ENCODE measurements around the gene ADAMTS9. TPM values are rescaled to one million over a fixed set of nuclear protein-coding genes. Genes with fewer than 3 reads are reported as not detected.

The ADAMTS9 gene
- not detected in 2 replicates for total RNA-seq

- intact Hi-C loops (cut with micrococcal nuclease), result no loop called here
- ATAC-seq (ENCODE audit: low read depth), result no peak
- H3K36me3 Mint-ChIP-seq (ENCODE audit: low read depth), result no peaks in the 10 kb centered on the region
- CTCF ChIA-PET, result no interaction called here
- POLR2A ChIA-PET, result no interaction called here
- no peak for TF ChIP-seq CTCF (IDR thresholded peaks at IDR 0.05)
- no peak for DNase-seq
- H3K4me1 Mint-ChIP-seq, result peaks cover 5% of the 10 kb centered on the region
- no peak within 1 kb of the TSS for H3K27ac Mint-ChIP-seq
- peaks cover 33% of the 10 kb centered on the region for H3K27me3 Mint-ChIP-seq
- no peaks in the 10 kb centered on the region for H3K9me3 Mint-ChIP-seq
- no peak within 1 kb of the TSS for H3K4me3 Mint-ChIP-seq
These were observed at the start of gene ADAMTS9 for GRCh38 chr3:64687781-64688604. ADAMTS9 (minus strand) TSS chr3:64688000; CDS start chr3:64687657, 343 bp downstream.

DNA sequence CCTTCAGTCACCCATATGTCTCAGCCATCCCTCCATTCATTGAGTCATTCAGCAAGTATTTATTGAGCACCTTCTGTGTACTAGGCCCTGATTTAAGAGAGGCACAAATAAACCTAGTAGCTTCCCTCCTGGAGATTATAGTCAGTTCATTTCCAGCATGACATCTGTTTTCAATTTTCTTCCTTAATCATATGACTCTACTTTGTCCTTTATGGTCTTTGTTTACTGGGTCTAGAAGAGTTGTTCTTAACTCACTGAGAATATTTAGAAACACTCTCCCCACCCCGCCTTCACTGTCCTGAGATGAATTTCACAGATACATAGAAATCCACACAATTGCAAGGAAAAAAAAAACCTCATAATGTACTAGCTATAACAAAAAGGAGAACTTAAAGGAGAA, 44.8 kb upstream of the ADAMTS9 start:
- no peaks in the 10 kb centered on the region for H3K4me1 Mint-ChIP-seq
- intact Hi-C loops (cut with micrococcal nuclease), result no loop called here
- H3K27me3 Mint-ChIP-seq, result no peaks in the 10 kb centered on the region
- ATAC-seq (ENCODE audit: low read depth) (no peak), DNase-seq (no peak)
- no peaks in the 10 kb centered on the region for H3K36me3 Mint-ChIP-seq (ENCODE audit: low read depth)
- H3K4me3 Mint-ChIP-seq, result no peak overlapping the region
- ChIA-PET CTCF (no interaction called here), POLR2A (no interaction called here)
- H3K9me3 Mint-ChIP-seq, result peaks cover 15% of the 10 kb centered on the region
- no peak for TF ChIP-seq CTCF (IDR thresholded peaks at IDR 0.05)
- H3K27ac Mint-ChIP-seq, result no peak overlapping the region

DNA sequence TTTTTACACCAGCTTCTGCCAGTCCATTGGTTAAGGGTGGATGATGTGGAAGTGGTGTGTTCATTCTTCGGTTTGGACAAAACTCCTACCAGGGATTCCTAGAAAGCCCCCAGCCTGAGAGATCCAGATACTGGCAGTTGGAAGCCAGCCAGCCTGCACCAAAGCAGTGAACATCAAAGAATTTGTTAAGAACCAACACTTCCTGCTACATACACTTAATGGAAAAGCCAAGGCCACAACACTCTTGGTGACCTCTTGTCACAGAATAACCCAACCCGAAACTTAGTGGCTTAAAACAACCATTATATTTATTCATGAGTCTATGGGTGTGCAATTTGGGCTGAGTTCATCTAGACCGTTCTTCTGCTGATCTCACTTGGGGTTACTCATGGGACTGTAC, 42.9 kb upstream of the ADAMTS9 start:
- H3K4me3 Mint-ChIP-seq, result no peak overlapping the region
- ATAC-seq (ENCODE audit: low read depth) (no peak), DNase-seq (no peak)
- H3K4me1 Mint-ChIP-seq, result no peaks in the 10 kb centered on the region
- POLR2A ChIA-PET, result no interaction called here
- CTCF ChIA-PET, result no interaction called here
- H3K36me3 Mint-ChIP-seq (ENCODE audit: low read depth), result no peaks in the 10 kb centered on the region
- peaks cover 18% of the 10 kb centered on the region for H3K9me3 Mint-ChIP-seq
- no peaks in the 10 kb centered on the region for H3K27me3 Mint-ChIP-seq
- intact Hi-C loops (cut with micrococcal nuclease), result no loop called here
- no peak for TF ChIP-seq CTCF (IDR thresholded peaks at IDR 0.05)
- no peak overlapping the region for H3K27ac Mint-ChIP-seq

DNA sequence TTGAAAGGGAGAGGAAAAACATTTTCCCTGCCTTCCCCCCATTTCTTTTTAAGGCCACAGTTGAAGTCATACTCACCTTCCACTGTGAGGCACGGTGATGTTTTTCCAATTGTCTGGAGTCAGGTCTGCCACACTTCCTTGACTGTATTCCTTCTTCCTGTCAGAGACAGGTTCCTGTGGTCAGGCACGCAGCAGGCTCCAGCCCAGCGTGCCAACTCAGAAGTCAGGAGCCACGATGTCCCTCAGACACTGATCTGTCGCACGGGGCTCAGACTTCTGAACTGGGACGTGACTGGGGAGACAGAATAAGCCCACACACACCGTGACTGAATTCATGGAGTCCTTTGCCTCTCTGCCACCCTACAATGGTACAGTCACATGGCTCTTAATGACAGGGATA, 41.2 kb upstream of the ADAMTS9 start:
- ChIA-PET CTCF (no interaction called here), POLR2A (no interaction called here)
- ATAC-seq (ENCODE audit: low read depth) (no peak), DNase-seq (no peak)
- Mint-ChIP-seq H3K4me3 (no peak overlapping the region), H3K9me3 (peaks cover 13% of the 10 kb centered on the region), H3K27ac (no peak overlapping the region), H3K36me3 (ENCODE audit: low read depth) (no peaks in the 10 kb centered on the region), H3K27me3 (no peaks in the 10 kb centered on the region), H3K4me1 (no peaks in the 10 kb centered on the region)
- no peak for TF ChIP-seq CTCF (IDR thresholded peaks at IDR 0.05)
- intact Hi-C loops (cut with micrococcal nuclease), result no loop called here

DNA sequence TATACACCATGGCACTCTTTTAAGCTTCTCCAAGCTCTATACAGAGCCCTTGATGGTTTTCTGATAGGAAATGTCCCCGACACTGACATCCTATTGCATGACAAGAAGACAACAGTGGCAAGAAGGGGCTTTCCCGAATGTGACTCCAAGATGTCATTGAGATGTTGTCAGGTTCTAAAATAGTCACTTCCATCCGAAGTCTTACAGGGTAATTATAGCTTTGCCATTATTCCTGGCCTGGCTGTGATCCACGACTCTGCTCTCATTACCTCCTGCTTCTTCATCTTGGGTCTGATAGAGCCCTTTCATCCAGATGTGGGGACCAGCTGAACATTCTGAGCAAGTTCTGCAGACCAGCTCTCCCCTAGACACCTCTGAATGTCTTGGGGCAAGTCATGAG, 40.6 kb upstream of the ADAMTS9 start:
- no peak for TF ChIP-seq CTCF (IDR thresholded peaks at IDR 0.05)

More for the DNA sequence above, 40.6 kb upstream of the ADAMTS9 start:
- no peak for DNase-seq
- intact Hi-C loops (cut with micrococcal nuclease), result no loop called here
- ChIA-PET CTCF (no interaction called here), POLR2A (no interaction called here)
- H3K4me3 Mint-ChIP-seq, result no peak overlapping the region
- no peaks in the 10 kb centered on the region for H3K4me1 Mint-ChIP-seq
- H3K36me3 Mint-ChIP-seq (ENCODE audit: low read depth), result no peaks in the 10 kb centered on the region
- ATAC-seq (ENCODE audit: low read depth), result no peak
- H3K27ac Mint-ChIP-seq, result no peak overlapping the region
- no peaks in the 10 kb centered on the region for H3K27me3 Mint-ChIP-seq
- H3K9me3 Mint-ChIP-seq, result peaks cover 11% of the 10 kb centered on the region
